RWPE2 (cell line): ENCODE data around the gene CLPTM1.

Source experiments
- ATAC-seq: fragments of 200-7000 bp; cut with Tn5 transposase; 3 replicates; pipeline ENCODE4 v1.9.1; 2021; ENCODE audit warnings: low read depth
- DNase-seq: peaks from one replicate; pipeline ENCODE4 v3.0.0-alpha.2; 2020; ENCODE audit warnings: low spot score
- H3K27ac ChIP-seq: fragments of 450-650 bp; 2 replicates; pipeline ENCODE4 v1.5.1; 2017; ENCODE audit warnings: mild to moderate bottlenecking; ENCODE audit not compliant: poor library complexity, severe bottlenecking
- H3K27me3 ChIP-seq: fragments of 250-450 bp; sonication (Bioruptor Pico); 2 replicates; pipeline ENCODE4 v1.5.1; 2021; ENCODE audit warnings: mild to moderate bottlenecking, moderate library complexity; ENCODE audit not compliant: insufficient read depth, poor library complexity, severe bottlenecking
- H3K36me3 ChIP-seq: fragments of 250-450 bp; sonication (Bioruptor Pico); 2 replicates; pipeline ENCODE4 v1.5.1; 2020; ENCODE audit warnings: low read depth, mild to moderate bottlenecking, moderate library complexity
- H3K4me1 ChIP-seq: fragments of 250-450 bp; sonication (Bioruptor Pico); 2 replicates; pipeline ENCODE4 v1.5.1; 2021; ENCODE audit warnings: mild to moderate bottlenecking, moderate library complexity; ENCODE audit not compliant: insufficient read depth, poor library complexity, severe bottlenecking
- H3K4me3 ChIP-seq: fragments of 250-450 bp; sonication (Bioruptor Pico); 2 replicates; pipeline ENCODE4 v1.5.1; 2021; ENCODE audit warnings: mild to moderate bottlenecking, moderate library complexity; ENCODE audit not compliant: severe bottlenecking
- H3K9me3 ChIP-seq: fragments of 250-450 bp; sonication (Bioruptor Pico); 2 replicates; pipeline ENCODE4 v1.5.1; 2021; ENCODE audit warnings: mild to moderate bottlenecking, moderate library complexity; ENCODE audit not compliant: severe bottlenecking
- CTCF ChIP-seq: fragments of 450-650 bp; IDR thresholded peaks from one replicate; pipeline ENCODE4 v1.5.1; 2017; ENCODE audit warnings: mild to moderate bottlenecking, moderate library complexity; ENCODE audit not compliant: poor library complexity, severe bottlenecking

Gene CLPTM1

DNA sequence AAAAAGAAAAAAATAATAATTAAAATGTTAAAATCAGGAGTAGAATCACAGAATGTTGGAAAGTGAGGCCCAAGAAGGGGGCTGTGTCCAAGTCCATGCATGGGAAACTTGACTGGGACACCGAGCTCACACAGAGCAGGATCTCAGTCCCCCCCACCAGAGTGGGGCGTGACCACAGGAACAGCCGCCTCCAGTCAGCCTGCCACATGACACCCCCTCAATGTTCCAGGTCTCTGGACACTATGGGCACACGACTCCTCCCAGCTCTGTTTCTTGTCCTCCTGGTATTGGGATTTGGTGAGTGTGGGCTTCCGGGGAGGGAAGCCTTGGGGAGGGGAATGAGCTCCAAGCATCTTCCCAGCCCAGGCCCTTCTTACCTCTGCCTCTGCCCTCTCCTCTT lies 6.9 kb upstream of the CLPTM1 start:
- H3K4me3 ChIP-seq, result no peak overlapping the region
- no peak for DNase-seq
- H3K9me3 ChIP-seq, result no peaks in the 10 kb centered on the region
- no peak overlapping the region for H3K27ac ChIP-seq
- H3K27me3 ChIP-seq, result no peaks in the 10 kb centered on the region
- no peak for TF ChIP-seq CTCF
- ATAC-seq, result no peak
- no peaks in the 10 kb centered on the region for H3K36me3 ChIP-seq
- no peaks in the 10 kb centered on the region for H3K4me1 ChIP-seq

- no peak for TF ChIP-seq CTCF
- no peak for ATAC-seq
Measured at GRCh38 chr19:44948763-44949374, 6.3 kb upstream of the CLPTM1 start.

GRCh38 chr19:44949550-44949949 lies 5.6 kb upstream of the CLPTM1 start:
- H3K4me3 ChIP-seq, result no peak overlapping the region
- ATAC-seq (no peak), DNase-seq (no peak)
- H3K36me3 ChIP-seq, result no peaks in the 10 kb centered on the region
- no peaks in the 10 kb centered on the region for H3K9me3 ChIP-seq
- TF ChIP-seq CTCF, result no peak
- H3K27me3 ChIP-seq, result no peaks in the 10 kb centered on the region
- H3K27ac ChIP-seq, result no peak overlapping the region
- no peaks in the 10 kb centered on the region for H3K4me1 ChIP-seq

More at GRCh38 chr19:44948763-44949374, 6.3 kb upstream of the CLPTM1 start:
- DNase-seq, result no peak
- Histone ChIP-seq H3K27me3 (no peaks in the 10 kb centered on the region), H3K4me3 (no peak overlapping the region), H3K4me1 (no peaks in the 10 kb centered on the region), H3K9me3 (no peaks in the 10 kb centered on the region), H3K36me3 (no peaks in the 10 kb centered on the region), H3K27ac (no peak overlapping the region)

GRCh38 chr19:44951179-44952159 lies 3.7 kb upstream of the CLPTM1 start:
- Histone ChIP-seq H3K27me3 (no peaks in the 10 kb centered on the region), H3K9me3 (no peaks in the 10 kb centered on the region), H3K27ac (no peak overlapping the region), H3K4me1 (peaks cover 4% of the 10 kb centered on the region), H3K36me3 (0 out of 2 replicates have a peak, but pooled peaks cover 3% of the 10 kb centered on the region), H3K4me3 (no peak overlapping the region)
- DNase-seq (no peak), ATAC-seq (0 out of 3 replicates have a peak, but pooled peaks have one; percentile 28)
- peak; percentile 93 for TF ChIP-seq CTCF
